HepG2 (cell line): ENCODE data around the gene PSMD1. TPM values are rescaled to one million over a fixed set of nuclear protein-coding genes. Genes with fewer than 3 reads are reported as not detected.

Experiments
- CBX5 ChIP-seq: sonication (generic); formaldehyde crosslinking; IDR thresholded peaks from 2 replicates; pipeline ENCODE4 v1.4.0; 2020; ENCODE audit warnings: missing genetic modification reagents, borderline replicate concordance
- ELF4 ChIP-seq: sonication (generic); formaldehyde crosslinking; IDR thresholded peaks from 2 replicates; pipeline ENCODE4 v1.5.0; 2020; ENCODE audit warnings: missing genetic modification reagents, mild to moderate bottlenecking, moderate library complexity, borderline replicate concordance
- GTF2F1 ChIP-seq: fragments of 150-350 bp; IDR thresholded peaks from 2 replicates; pipeline ENCODE4 v1.6.1; 2014; ENCODE audit warnings: low read length
- PBX3 ChIP-seq: sonication (generic); formaldehyde crosslinking; IDR thresholded peaks from 2 replicates; pipeline ENCODE4 v1.8.1; 2023; ENCODE audit warnings: missing genetic modification reagents, inconsistent platforms, borderline replicate concordance
- POLR2AphosphoS2 ChIP-seq: IDR thresholded peaks from 2 replicates; pipeline ENCODE4 v1.6.1; 2011; ENCODE audit warnings: low read depth, low read length, improper control_type of control experiment
- REST ChIP-seq, 2 experiments: IDR thresholded peaks; 2 replicates each; pipeline ENCODE4 v1.6.1; 2011 to 2012; ENCODE audit warnings: low read length in 2 of 2, borderline replicate concordance in 1 of 2, low read depth in 1 of 2, mild to moderate bottlenecking in 1 of 2, moderate library complexity in 1 of 2
- REXO4 ChIP-seq: sonication (generic); formaldehyde crosslinking; IDR thresholded peaks from 2 replicates; pipeline ENCODE4 v1.8.0; 2022; ENCODE audit warnings: missing genetic modification reagents, mild to moderate bottlenecking, borderline replicate concordance
- SAFB2 ChIP-seq: sonication (generic); formaldehyde crosslinking; IDR thresholded peaks from 2 replicates; pipeline ENCODE4 v1.5.1; 2020; ENCODE audit warnings: missing genetic modification reagents, low read depth, mild to moderate bottlenecking, borderline replicate concordance
- SMAD3 ChIP-seq: sonication (generic); formaldehyde crosslinking; IDR thresholded peaks from 2 replicates; pipeline ENCODE4 v1.4.0; 2020; ENCODE audit warnings: missing genetic modification reagents
- SP5 ChIP-seq: IDR thresholded peaks from 2 replicates; pipeline ENCODE4 v1.6.1; 2016; ENCODE audit warnings: low read depth, borderline replicate concordance
- TCF7 ChIP-seq: sonication (generic); IDR thresholded peaks from 2 replicates; pipeline ENCODE4 v1.6.1; 2016; ENCODE audit warnings: antibody characterized with exemption, low read depth
- TP53 ChIP-seq: sonication (generic); formaldehyde crosslinking; conservative IDR thresholded peaks from 2 replicates; pipeline ENCODE4 v1.4.0; 2020; ENCODE audit warnings: missing genetic modification reagents
- XRCC5 ChIP-seq: fragments of 200-400 bp; formaldehyde crosslinking; optimal IDR thresholded peaks from 2 replicates; pipeline ENCODE3; 2017; ENCODE audit warnings: mild to moderate bottlenecking, low read length
- ZNF101 ChIP-seq: sonication (generic); formaldehyde crosslinking; IDR thresholded peaks from 2 replicates; pipeline ENCODE4 v1.4.0; 2020; ENCODE audit warnings: mild to moderate bottlenecking, low read depth, missing genetic modification reagents, borderline replicate concordance
- ZNF17 ChIP-seq: sonication (generic); formaldehyde crosslinking; IDR thresholded peaks from 2 replicates; pipeline ENCODE4 v1.5.0; 2020; ENCODE audit warnings: mild to moderate bottlenecking, missing genetic modification reagents
- ZNF205 ChIP-seq: IDR thresholded peaks from 2 replicates; pipeline ENCODE4 v1.6.1; 2018; ENCODE audit warnings: missing biosample characterization, missing genetic modification reagents
- ZNF326 ChIP-seq: sonication (generic); formaldehyde crosslinking; IDR thresholded peaks from 2 replicates; pipeline ENCODE4 v1.4.0; 2020; ENCODE audit warnings: missing genetic modification reagents, borderline replicate concordance
- ZNF563 ChIP-seq: sonication (generic); formaldehyde crosslinking; IDR thresholded peaks from 2 replicates; pipeline ENCODE4 v1.8.0; 2022; ENCODE audit warnings: mild to moderate bottlenecking, moderate library complexity, missing genetic modification reagents
- ZNF609 ChIP-seq: sonication (generic); formaldehyde crosslinking; IDR thresholded peaks from 2 replicates; pipeline ENCODE4 v1.4.0; 2020; ENCODE audit warnings: mild to moderate bottlenecking, missing genetic modification reagents, borderline replicate concordance
- polyA plus RNA-seq, 8 experiments: library from polyadenylated mRNA; depleted of rRNA in 3 of 8; stranded (reverse) in 7 of 8; unstranded in 1 of 8; fragments of >200 nt; fragmentation: Illumina TruSeq in 4 of 8; extraction: Trizol in 4 of 8; gene quantifications; 2 replicates each; pipeline versions ENCODE4 v1.2.1 to v1.2.3, GENCODE V29; 2011 to 2016; ENCODE audit warnings: low read depth in 4 of 8, missing spikeins in 1 of 8, mixed read lengths in 1 of 8; ENCODE audit not compliant: insufficient read depth in 1 of 8
- total RNA-seq, 5 experiments: library from RNA; depleted of rRNA; stranded (reverse); fragments of >200 nt; fragmentation: Illumina TruSeq; extraction: Trizol; gene quantifications; 2 replicates each; pipeline ENCODE4 v1.2.3, GENCODE V29; 2016; ENCODE audit warnings: low read depth in 1 of 5

Gene PSMD1
- total and polyA plus RNA-seq, 2 of the 13 experiments (the other 11 are each of a cell fraction or from before 2014, with no cell fraction given) = 136 to 191 TPM

GRCh38 chr2:231050018-231050901 is 6.4 kb upstream of the PSMD1 start (continued):
- TF ChIP-seq ZNF609 = peak; percentile 98
- TF ChIP-seq ZNF101 (CRISPR knock-in tag) = no peak
- no peak for TF ChIP-seq XRCC5
- peak; percentile 76 for TF ChIP-seq SP5 (CRISPR knock-in tag)
- peak; percentile 72; the same call in 1 of the 2 replicates for TF ChIP-seq POLR2AphosphoS2
- 0 out of 2 replicates have a peak, but pooled peaks have one; percentile 41 for TF ChIP-seq PBX3 (CRISPR knock-in tag)
- TF ChIP-seq REST (IDR thresholded peaks at IDR 0.05; ENCODE audit: borderline replicate concordance in 1 of 2, low read depth in 1 of 2, low read length in 2 of 2) = peak in 1 of 2 experiments; percentile 79; a peak in 2 of 4 replicates
- TF ChIP-seq ELF4 (CRISPR knock-in tag) = no peak; the same call in 1 of the 2 replicates
- TF ChIP-seq ZNF17 = peak; percentile 65; the same call in 1 of the 2 replicates
- TF ChIP-seq TCF7 = peak; percentile 92
- peak; percentile 99 for TF ChIP-seq CBX5 (CRISPR knock-in tag)
- TF ChIP-seq SMAD3 (CRISPR knock-in tag) = peak; percentile 98; the same call in 1 of the 2 replicates
- TF ChIP-seq ZNF326 (CRISPR knock-in tag) = peak; percentile 94
- peak; percentile 86; the same call in 1 of the 2 replicates for TF ChIP-seq ZNF563 (CRISPR knock-in tag)
- TF ChIP-seq GTF2F1 = no peak
- TF ChIP-seq ZNF205 = peak; percentile 96
- TF ChIP-seq TP53 = peak; percentile 95
- no peak; the same call in 1 of the 2 replicates for TF ChIP-seq REXO4
- peak; percentile 93; the same call in 1 of the 2 replicates for TF ChIP-seq SAFB2
